Measurements from ENCODE around the gene GUCY2D. TPM values are rescaled to one million over a fixed set of nuclear protein-coding genes. Genes with fewer than 3 reads are reported as not detected.

GUCY2D gene
- polyA plus RNA-seq, 1 donor from 2014 or later: 0.18 TPM

DNA sequence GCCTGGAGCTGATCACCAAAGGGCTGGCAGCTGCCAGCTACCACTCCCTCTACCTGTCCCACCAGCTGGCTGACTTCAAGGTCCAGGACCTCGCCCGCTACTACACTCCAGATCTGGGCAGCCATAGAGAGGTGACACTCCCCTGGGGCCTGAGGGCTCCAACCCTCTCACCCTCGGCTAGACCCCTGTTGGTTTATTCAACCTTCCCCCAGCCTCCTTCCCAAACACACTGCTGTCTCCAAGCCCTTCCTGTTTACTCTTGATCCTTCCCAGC, 67.1 kb downstream of the GUCY2D start:
- H3K4me1 Mint-ChIP-seq: peaks cover 9 to 19% (median 10%) of the 10 kb centered on the region in 3 donors
- no peak overlapping the region for H3K4me3 Mint-ChIP-seq
- H3K27ac Mint-ChIP-seq: no peak overlapping the region
- peaks cover 35% of the 10 kb centered on the region for H3K27me3 Mint-ChIP-seq
- H3K36me3 Mint-ChIP-seq: peaks cover 2% of the 10 kb centered on the region
- H3K9me3 Mint-ChIP-seq: no peaks in the 10 kb centered on the region

Other genes with a start within 250 kb of the GUCY2D start
- gene KDM6B, start 168.4 kb upstream of the GUCY2D start, polyA plus RNA-seq: 1.9 TPM
- gene TMEM88, start 147.5 kb upstream of the GUCY2D start, polyA plus RNA-seq: not detected
- 170 TPM for gene NAA38, start 145.1 kb upstream of the GUCY2D start, polyA plus RNA-seq
- 8.0 TPM for gene CYB5D1, start 144.6 kb upstream of the GUCY2D start, polyA plus RNA-seq
- 2.4 TPM for gene CHD3, start 113.8 kb upstream of the GUCY2D start, polyA plus RNA-seq
- gene RNF227, start 86.3 kb upstream of the GUCY2D start, polyA plus RNA-seq: 3.1 TPM
- gene KCNAB3, start 72.8 kb upstream of the GUCY2D start, polyA plus RNA-seq: 0.51 TPM
- 220 TPM for gene TRAPPC1, start 70.7 kb upstream of the GUCY2D start, polyA plus RNA-seq
- 11.0 TPM for gene CNTROB, start 70.4 kb upstream of the GUCY2D start, polyA plus RNA-seq
- not detected for gene ALOX15B, start 36.4 kb downstream of the GUCY2D start, polyA plus RNA-seq
- 0.41 TPM for gene ALOX12B, start 85.1 kb downstream of the GUCY2D start, polyA plus RNA-seq
- gene ALOXE3, start 115.9 kb downstream of the GUCY2D start, polyA plus RNA-seq: not detected
- not detected for gene HES7, start 121.5 kb downstream of the GUCY2D start, polyA plus RNA-seq
- gene PER1, start 149.8 kb downstream of the GUCY2D start, polyA plus RNA-seq: 12.6 TPM
- 83.7 TPM for gene VAMP2, start 160.3 kb downstream of the GUCY2D start, polyA plus RNA-seq
- 35.2 TPM for gene TMEM107, start 173.8 kb downstream of the GUCY2D start, polyA plus RNA-seq
- gene BORCS6, start 187.6 kb downstream of the GUCY2D start, polyA plus RNA-seq: 30.0 TPM
- 0.34 TPM for gene AURKB, start 208.0 kb downstream of the GUCY2D start, polyA plus RNA-seq
- 35.1 TPM for gene CTC1, start 245.4 kb downstream of the GUCY2D start, polyA plus RNA-seq
- gene PFAS, start 246.7 kb downstream of the GUCY2D start, polyA plus RNA-seq: 15.5 TPM

Data from IgD-negative memory B cell (primary cell).